KMS-11 (cell line): ENCODE data around the gene NPRL2.

Experiments used
- H2AFZ ChIP-seq: fragments of 200-600 bp; sonication (generic); 2 replicates; pipeline ENCODE4 v1.6.1; 2016; ENCODE audit warnings: antibody characterized with exemption, mixed run types, low read depth
- H3K27ac ChIP-seq: fragments of 200-600 bp; sonication (generic); 2 replicates; pipeline ENCODE4 v1.6.1; 2016; ENCODE audit warnings: mild to moderate bottlenecking, mixed run types
- H3K27me3 ChIP-seq: fragments of 200-600 bp; sonication (generic); 2 replicates; pipeline ENCODE4 v1.6.1; 2017; ENCODE audit warnings: mild to moderate bottlenecking, low read depth, mixed run types, moderate library complexity; ENCODE audit not compliant: insufficient read depth
- H3K36me3 ChIP-seq: fragments of 200-600 bp; sonication (generic); 2 replicates; pipeline ENCODE4 v1.6.1; 2017; ENCODE audit warnings: mild to moderate bottlenecking, mixed run types; ENCODE audit not compliant: insufficient read depth
- H3K4me1 ChIP-seq: fragments of 200-600 bp; sonication (generic); 2 replicates; pipeline ENCODE4 v1.6.1; 2016; ENCODE audit warnings: mild to moderate bottlenecking, low read depth, mixed run types; ENCODE audit not compliant: poor library complexity, severe bottlenecking
- H3K4me2 ChIP-seq: fragments of 200-600 bp; sonication (generic); 2 replicates; pipeline ENCODE4 v1.7.0; 2016; ENCODE audit warnings: mild to moderate bottlenecking, mixed run types
- H3K4me3 ChIP-seq: fragments of 200-600 bp; sonication (generic); IDR thresholded peaks from 2 replicates; pipeline ENCODE4 v1.6.1; 2017; ENCODE audit warnings: low read depth, low read length, mixed read lengths; ENCODE audit not compliant: insufficient read depth
- H3K79me2 ChIP-seq: fragments of 200-600 bp; sonication (generic); 2 replicates; pipeline ENCODE4 v1.6.1; 2016; ENCODE audit warnings: low read depth, mixed run types; ENCODE audit not compliant: insufficient read depth
- H3K9ac ChIP-seq: fragments of 200-600 bp; sonication (generic); 2 replicates; pipeline ENCODE4 v1.6.1; 2016; ENCODE audit warnings: mild to moderate bottlenecking, mixed run types
- H4K20me1 ChIP-seq: fragments of 200-600 bp; sonication (generic); 2 replicates; pipeline ENCODE4 v1.6.1; 2016; ENCODE audit warnings: mild to moderate bottlenecking, mixed run types; ENCODE audit not compliant: insufficient read depth
- CTCF ChIP-seq: fragments of 200-600 bp; sonication (generic); conservative IDR thresholded peaks from 2 replicates; pipeline ENCODE4 v1.6.1; 2017; ENCODE audit warnings: low read depth, mild to moderate bottlenecking, antibody characterized with exemption, low read length, moderate library complexity, mixed read lengths

The NPRL2 gene

GRCh38 chr3:50371133-50371685 is 20.6 kb upstream of the NPRL2 start:
- Histone ChIP-seq H3K27ac (no peak overlapping the region), H4K20me1 (no peaks in the 10 kb centered on the region), H2AFZ (no peak overlapping the region), H3K9ac (no peak overlapping the region), H3K79me2 (no peaks in the 10 kb centered on the region), H3K27me3 (no peaks in the 10 kb centered on the region), H3K4me1 (peaks cover 22% of the 10 kb centered on the region), H3K4me2 (no peak overlapping the region), H3K36me3 (no peaks in the 10 kb centered on the region), H3K4me3 (no peak overlapping the region)
- TF ChIP-seq CTCF = no peak

GRCh38 chr3:50370594-50370993 is 20.0 kb upstream of the NPRL2 start:
- no peak for TF ChIP-seq CTCF
- H3K27me3 ChIP-seq = no peaks in the 10 kb centered on the region
- H2AFZ ChIP-seq = no peak overlapping the region
- H3K36me3 ChIP-seq = no peaks in the 10 kb centered on the region
- H4K20me1 ChIP-seq = no peaks in the 10 kb centered on the region
- no peak overlapping the region for H3K27ac ChIP-seq
- H3K79me2 ChIP-seq = no peaks in the 10 kb centered on the region
- no peak overlapping the region for H3K4me3 ChIP-seq
- no peak overlapping the region for H3K4me2 ChIP-seq
- H3K9ac ChIP-seq = no peak overlapping the region
- peaks cover 27% of the 10 kb centered on the region for H3K4me1 ChIP-seq

GRCh38 chr3:50369012-50369670 is 18.6 kb upstream of the NPRL2 start:
- Histone ChIP-seq H3K27me3 (no peaks in the 10 kb centered on the region), H4K20me1 (no peaks in the 10 kb centered on the region), H3K4me2 (no peak overlapping the region), H3K36me3 (no peaks in the 10 kb centered on the region), H3K79me2 (no peaks in the 10 kb centered on the region), H3K27ac (no peak overlapping the region), H3K4me1 (peaks cover 19% of the 10 kb centered on the region), H2AFZ (no peak overlapping the region), H3K4me3 (no peak overlapping the region), H3K9ac (no peak overlapping the region)
- no peak for TF ChIP-seq CTCF

GRCh38 chr3:50365842-50366220 is 15.3 kb upstream of the NPRL2 start:
- TF ChIP-seq CTCF = no peak
- Histone ChIP-seq H4K20me1 (no peaks in the 10 kb centered on the region), H3K4me2 (peak overlapping the region; percentile 60), H3K79me2 (no peaks in the 10 kb centered on the region), H2AFZ (no peak overlapping the region; the same call in 1 of the 2 replicates), H3K9ac (peak overlapping the region; percentile 46; the same call in 1 of the 2 replicates), H3K4me1 (peaks cover 5% of the 10 kb centered on the region), H3K4me3 (no peak overlapping the region), H3K27ac (no peak overlapping the region), H3K27me3 (no peaks in the 10 kb centered on the region), H3K36me3 (no peaks in the 10 kb centered on the region)
